DMS53 (cell line): ENCODE results near the gene PAQR3.
"Not testable (repeated sequence)": the region's sequence is repeated elsewhere in the genome, so short reads cannot be mapped to it uniquely, and the experiment has no call there.

ENCODE experiments used
- DNase-seq: peaks from one replicate; lab custom pipeline; 2025; lab: John Stamatoyannopoulos, UW

Gene PAQR3

GRCh38 chr4:78926826-78927225 lies 12.4 kb downstream of the PAQR3 start:
- DNase-seq, result no peak

- DNase-seq, result no peak
Measured at GRCh38 chr4:78923464-78924312, 15.6 kb downstream of the PAQR3 start.

- no peak for DNase-seq
Measured at GRCh38 chr4:78922207-78922606, 17.0 kb downstream of the PAQR3 start.

- no peak for DNase-seq
Measured at GRCh38 chr4:78910612-78911011, 28.6 kb downstream of the PAQR3 start.

GRCh38 chr4:78908974-78909373 lies 30.3 kb downstream of the PAQR3 start:
- not testable (repeated sequence) for DNase-seq

- no peak for DNase-seq
Measured at GRCh38 chr4:78907638-78908037, 31.6 kb downstream of the PAQR3 start.

- no peak for DNase-seq
Measured at GRCh38 chr4:78904143-78904542, 35.1 kb downstream of the PAQR3 start.

- DNase-seq, result no peak
Measured at GRCh38 chr4:78902298-78902697, 36.9 kb downstream of the PAQR3 start.

- no peak for DNase-seq
Measured at GRCh38 chr4:78901882-78902281, 37.4 kb downstream of the PAQR3 start.

- no peak for DNase-seq
Measured at GRCh38 chr4:78899302-78899701, 39.9 kb downstream of the PAQR3 start.

- DNase-seq, result no peak
Measured at GRCh38 chr4:78889955-78890354, 49.3 kb downstream of the PAQR3 start.

GRCh38 chr4:78885598-78885997 lies 53.6 kb downstream of the PAQR3 start:
- no peak for DNase-seq

GRCh38 chr4:78880874-78881492 lies 58.3 kb downstream of the PAQR3 start:
- DNase-seq, result no peak

GRCh38 chr4:78878031-78878430 lies 61.2 kb downstream of the PAQR3 start:
- no peak for DNase-seq

- DNase-seq, result no peak
Measured at GRCh38 chr4:78876568-78877320, 62.5 kb downstream of the PAQR3 start.

- no peak for DNase-seq
Measured at GRCh38 chr4:78870056-78870455, 69.2 kb downstream of the PAQR3 start.

- not testable (repeated sequence) for DNase-seq
Measured at GRCh38 chr4:78868712-78869111, 70.5 kb downstream of the PAQR3 start.

- DNase-seq, result no peak
Measured at GRCh38 chr4:78865451-78865850, 73.8 kb downstream of the PAQR3 start.

- peak; percentile 81 for DNase-seq
Measured at GRCh38 chr4:78864405-78865024, 74.7 kb downstream of the PAQR3 start.

- DNase-seq, result peak; percentile 2
Measured at GRCh38 chr4:78863991-78864390, 75.2 kb downstream of the PAQR3 start.

- DNase-seq, result no peak
Measured at GRCh38 chr4:78863254-78863869, 75.9 kb downstream of the PAQR3 start.

- peak; percentile 55 for DNase-seq
Measured at GRCh38 chr4:78862314-78862737, 76.9 kb downstream of the PAQR3 start.
